Adipose tissue (tissue), 3 donors: ENCODE results near the gene MYG1. TPM values are rescaled to one million over a fixed set of nuclear protein-coding genes. Genes with fewer than 3 reads are reported as not detected.
"Not testable (repeated sequence)": the region's sequence is repeated elsewhere in the genome, so short reads cannot be mapped to it uniquely, and the experiment has no call there.

ENCODE experiments used
- H3K27ac ChIP-seq: one replicate; pipeline ENCODE4 v1.5.1; 2013; ENCODE audit warnings: low read depth, low read length
- WGBS, 3 donors: extraction: QIAGEN DNeasy Blood & Tissue Kit; methylation state at CpG; one replicate each; pipeline ENCODE4 v1.1.7; 2013; 5-methylcytosine and 5-hydroxymethylcytosine counted together
- polyA plus RNA-seq, 3 donors: library from polyadenylated mRNA; stranded (reverse); fragments of 200-250 nt; gene quantifications; one replicate each; pipeline ENCODE4 v1.2.3, GENCODE V29; 2013
- donor health status: healthy with polysubstance abuse.
- donor health status: Bipolar disorder and iron deficiency.
- donor health status: healthy.

The MYG1 gene
- polyA plus RNA-seq, 3 donors, result 56.1 to 77.2 (median 56.9) TPM

DNA sequence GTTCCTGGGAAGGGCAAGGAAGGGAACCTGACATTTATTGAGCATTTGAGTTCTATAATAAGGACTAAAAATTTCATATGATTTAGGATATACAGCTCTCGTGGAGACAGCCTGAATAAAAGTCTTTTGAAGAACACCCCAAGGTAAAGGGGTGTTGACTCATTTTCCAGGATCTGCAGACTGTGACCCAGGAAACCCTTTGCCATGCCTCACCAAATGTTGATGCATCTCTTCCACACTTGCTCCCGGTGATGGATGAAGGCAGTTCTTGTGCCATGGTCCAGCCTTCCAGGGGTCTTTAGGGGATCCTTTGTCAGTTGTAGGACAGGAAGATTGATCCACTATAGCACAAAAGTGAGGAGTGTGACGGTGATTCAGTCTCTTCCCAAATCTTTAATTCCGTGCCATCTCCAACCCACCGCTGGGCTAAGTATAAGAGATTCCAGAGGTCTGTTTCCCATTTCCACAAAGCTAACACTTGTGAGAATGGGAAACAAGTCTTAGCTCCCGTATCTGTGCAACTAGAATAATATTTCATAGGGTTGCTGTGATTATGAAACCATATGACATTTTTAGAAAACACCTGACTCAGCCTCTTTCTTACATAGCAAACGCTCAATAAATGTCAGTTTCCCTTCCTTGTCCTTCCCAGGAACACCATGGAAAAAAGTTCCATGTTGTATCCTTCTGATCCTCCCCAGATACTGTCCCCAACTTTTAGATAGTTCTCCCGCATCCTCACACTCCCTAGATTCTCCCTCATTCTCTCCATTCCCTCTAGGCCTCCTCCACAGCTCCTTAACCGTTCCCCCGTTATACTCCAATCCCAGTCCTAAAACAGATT is 21.1 kb downstream of the MYG1 start:
- 36 to 41% (median 39%) methylated on average over 10 of the region's 10 CpGs for WGBS, 3 donors
- H3K27ac ChIP-seq, result no peak overlapping the region

GRCh38 chr12:53324113-53324778 is 24.8 kb downstream of the MYG1 start:
- 23 to 29% (median 28%) methylated on average over 28 of the region's 28 CpGs for WGBS, 3 donors
- H3K27ac ChIP-seq, result peak overlapping the region; percentile 68

GRCh38 chr12:53324779-53325510 is 25.4 kb downstream of the MYG1 start:
- peak overlapping the region; percentile 68 for H3K27ac ChIP-seq
- 0 to 1% (median 0%) methylated on average over 67 to 69 of the region's 69 CpGs for WGBS, 3 donors

GRCh38 chr12:53325511-53326061 is 26.1 kb downstream of the MYG1 start:
- peak overlapping the region; percentile 68 for H3K27ac ChIP-seq
- WGBS, 3 donors, result 1 to 4% (median 1%) methylated on average over 48 to 50 of the region's 50 CpGs

- WGBS, 3 donors, result 77 to 88% (median 81%) methylated on average over 8 of the region's 8 CpGs
- no peak overlapping the region for H3K27ac ChIP-seq
Observed at GRCh38 chr12:53326460-53327185, 27.1 kb downstream of the MYG1 start.

DNA sequence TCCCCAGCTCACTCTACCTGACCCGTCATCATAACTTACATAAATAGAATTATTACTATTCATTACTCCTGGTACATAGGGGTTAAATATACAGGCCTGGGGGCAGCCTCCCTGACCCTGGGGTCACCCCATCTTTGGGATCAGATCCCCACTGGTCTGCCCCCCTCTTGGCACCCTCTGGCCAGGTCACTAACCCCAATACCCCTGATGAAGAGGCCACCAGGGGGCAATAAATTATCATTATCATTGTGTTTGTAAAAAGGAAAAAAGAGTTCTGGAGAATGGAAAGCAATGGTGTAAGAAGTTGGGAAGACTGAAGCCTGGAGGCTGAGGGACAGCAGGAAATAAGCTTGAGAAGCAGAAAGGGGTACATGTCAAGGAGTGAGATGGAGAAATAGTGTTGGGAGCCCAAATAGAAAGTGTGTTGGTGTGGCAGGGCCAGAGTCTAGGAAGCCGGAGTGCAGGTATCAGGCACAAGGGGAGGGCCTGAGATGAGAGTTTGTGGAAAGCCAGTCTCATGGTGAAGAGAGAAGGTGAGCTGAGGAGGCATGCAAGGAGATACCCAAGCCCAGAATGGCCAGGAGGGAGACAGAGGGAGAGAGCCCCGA is 28.0 kb downstream of the MYG1 start:
- H3K27ac ChIP-seq, result no peak overlapping the region
- 78 to 91% (median 85%) methylated on average over 3 of the region's 3 CpGs for WGBS, 3 donors

DNA sequence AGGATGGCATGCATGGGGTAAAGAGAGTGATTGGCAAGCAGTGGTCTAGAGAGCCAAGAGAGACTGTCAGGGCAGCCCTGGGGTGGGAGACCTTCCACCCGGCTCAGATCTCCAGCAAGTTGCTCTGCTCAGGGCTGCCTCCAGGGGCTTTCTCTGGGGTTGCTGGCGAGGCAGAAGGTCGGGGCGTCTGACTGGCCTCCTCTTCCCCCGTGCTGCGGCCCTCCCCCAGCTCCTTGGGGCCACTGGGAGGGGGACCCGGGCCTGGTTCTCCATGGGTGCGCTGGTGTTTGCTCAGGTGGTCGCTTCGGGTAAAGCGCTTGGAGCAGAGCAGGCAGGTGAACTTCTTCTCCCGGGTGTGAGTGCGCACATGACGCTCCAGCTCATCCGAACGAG is 28.5 kb downstream of the MYG1 start:
- no peak overlapping the region for H3K27ac ChIP-seq
- 32 to 64% (median 58%) methylated on average over 14 to 16 of the region's 16 CpGs for WGBS, 3 donors

DNA sequence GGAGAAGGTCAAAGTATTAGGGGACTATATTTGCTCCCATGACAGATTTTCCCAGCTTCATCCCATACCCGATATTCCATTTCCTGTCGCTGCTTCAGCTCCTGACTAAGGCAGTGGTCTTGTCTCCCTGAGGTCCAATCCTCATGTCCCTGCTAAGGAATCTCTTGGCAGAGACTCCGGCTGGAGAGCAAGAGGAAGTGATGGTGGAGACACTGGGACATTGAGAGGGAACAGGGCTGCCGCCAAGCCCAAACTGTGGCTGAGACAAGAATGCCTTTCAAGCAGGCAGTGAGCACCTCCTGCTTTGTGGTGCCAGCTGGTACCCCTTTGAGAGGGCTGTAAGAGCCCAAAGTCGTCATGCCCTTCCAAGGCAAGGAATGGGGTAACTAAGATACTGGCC is 31.2 kb downstream of the MYG1 start:
- no peak overlapping the region for H3K27ac ChIP-seq
- 65 to 80% (median 78%) methylated on average over 5 of the region's 5 CpGs for WGBS, 3 donors

DNA sequence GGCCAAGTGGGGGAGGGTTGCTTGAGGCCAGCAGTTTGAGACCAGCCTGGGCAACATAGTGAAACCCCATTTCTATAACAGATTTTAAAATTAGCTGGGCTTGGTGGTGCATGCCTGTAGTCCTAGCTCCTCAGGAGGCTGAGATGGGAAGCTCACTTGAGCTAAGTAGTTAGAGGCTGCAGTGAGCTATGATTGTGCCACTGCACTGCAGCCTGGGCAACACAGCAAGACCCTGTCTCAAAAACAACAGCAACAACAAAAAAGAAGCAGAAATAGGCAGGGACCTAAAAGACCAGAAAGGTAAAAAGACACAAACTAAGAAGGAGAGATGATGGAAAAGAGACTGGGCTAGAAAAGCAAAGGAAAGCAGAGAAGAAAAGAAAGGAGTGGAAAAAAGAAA is 32.8 kb downstream of the MYG1 start:
- not testable (repeated sequence) for H3K27ac ChIP-seq

GRCh38 chr12:53332744-53333143 is 33.2 kb downstream of the MYG1 start:
- WGBS, 3 donors, result 52 to 79% (median 59%) methylated on average over 15 of the region's 15 CpGs
- no peak overlapping the region for H3K27ac ChIP-seq

GRCh38 chr12:53333289-53333688 is 33.8 kb downstream of the MYG1 start:
- no peak overlapping the region for H3K27ac ChIP-seq
- 72 to 84% (median 79%) methylated on average over 4 of the region's 4 CpGs for WGBS, 3 donors

DNA sequence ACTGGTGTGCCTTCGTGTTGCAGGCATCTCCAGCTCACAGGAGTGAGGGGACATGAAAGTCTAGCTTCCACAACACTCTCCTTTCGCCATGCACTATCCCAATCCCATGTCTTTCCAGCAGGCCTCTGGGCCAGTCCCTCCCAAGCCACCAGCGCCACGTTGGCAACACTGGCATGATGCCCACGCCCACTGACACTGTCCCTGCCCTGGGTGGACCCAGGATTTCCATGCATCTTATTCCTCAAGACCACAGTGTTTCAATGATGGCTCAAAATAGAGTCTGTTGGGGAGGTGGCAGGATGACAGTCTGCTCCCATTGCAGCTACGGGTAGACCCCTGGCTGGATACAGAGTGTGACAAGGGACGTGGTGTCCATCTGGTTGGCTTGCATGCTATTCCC is 34.4 kb downstream of the MYG1 start:
- no peak overlapping the region for H3K27ac ChIP-seq
- 68 to 76% (median 72%) methylated on average over 7 of the region's 7 CpGs for WGBS, 3 donors

DNA sequence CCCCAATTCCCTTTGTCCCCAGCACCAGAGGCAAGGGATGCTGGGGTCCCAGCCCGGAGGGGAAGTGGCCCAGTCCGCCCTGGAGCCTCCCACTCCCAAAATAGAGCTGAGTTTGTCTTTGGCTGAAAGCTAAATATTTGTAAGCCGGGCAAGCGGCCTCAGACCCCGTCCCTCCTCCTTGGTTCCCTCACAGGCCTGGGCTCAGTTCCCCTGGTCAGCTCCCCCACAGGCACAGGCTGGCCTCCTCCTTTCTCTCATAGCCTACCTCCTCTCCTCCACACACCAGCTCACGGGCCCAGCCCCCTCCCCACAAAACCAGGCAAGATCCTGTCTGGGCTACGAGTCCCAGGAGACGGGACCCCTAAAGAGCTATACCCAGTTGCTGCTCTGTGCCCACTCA is 35.3 kb downstream of the MYG1 start:
- no peak overlapping the region for H3K27ac ChIP-seq
- WGBS, 3 donors, result 73 to 84% (median 75%) methylated on average over 8 of the region's 8 CpGs

GRCh38 chr12:53336181-53336681 is 36.7 kb downstream of the MYG1 start, which contains the start of gene SP7:
Gene SP7, minus strand, starts transcription at chr12:53336354. Its CDS starts 708 bp downstream, at chr12:53335646.
- H3K27ac ChIP-seq, result no peak within 1 kb of the TSS
- WGBS, 3 donors, result 37 to 54% (median 53%) methylated on average over 14 to 15 of the region's 15 CpGs

DNA sequence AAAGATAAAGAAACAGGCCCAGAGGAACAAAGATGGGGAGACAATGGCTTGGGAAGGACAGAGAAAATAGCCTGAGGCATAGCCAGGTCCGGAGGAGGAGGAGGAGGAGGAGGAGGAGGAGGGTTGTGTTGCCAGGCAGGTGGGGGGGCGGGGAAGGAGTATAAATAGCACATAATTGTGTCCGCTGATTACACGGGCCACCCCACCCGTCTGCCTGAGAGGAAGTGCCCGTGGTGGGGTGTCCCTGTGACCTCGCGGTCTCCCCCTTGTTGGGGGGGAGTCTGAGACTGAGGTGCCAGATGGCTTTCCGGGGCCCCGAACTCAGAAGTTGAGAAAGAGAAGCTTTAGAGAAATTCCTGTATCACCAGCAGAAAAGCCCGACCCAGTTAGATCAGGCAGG is 38.5 kb downstream of the MYG1 start:
- no peak overlapping the region for H3K27ac ChIP-seq
- 25 to 32% (median 25%) methylated on average over 11 of the region's 11 CpGs for WGBS, 3 donors

DNA sequence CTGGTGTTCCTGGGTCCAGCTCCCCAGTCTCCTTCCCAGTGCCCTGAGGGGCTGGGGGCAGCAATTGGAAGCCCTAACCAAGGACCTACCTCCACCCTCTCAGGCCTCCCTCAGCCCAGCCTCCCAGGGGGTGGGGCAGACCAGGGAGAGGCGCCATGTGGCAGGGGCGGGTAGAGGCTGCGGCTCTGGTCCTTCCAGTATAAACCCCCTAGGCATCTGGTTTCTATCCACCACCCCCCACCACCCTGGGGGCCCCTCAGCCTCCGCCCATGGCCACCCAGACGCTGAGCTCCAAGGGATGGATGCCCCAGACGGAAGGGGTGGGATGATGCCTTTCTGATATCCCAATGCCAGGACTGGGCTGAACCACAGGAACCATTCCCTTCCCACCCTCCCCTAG is 39.4 kb downstream of the MYG1 start:
- no peak overlapping the region for H3K27ac ChIP-seq
- WGBS, 3 donors, result 46 to 70% (median 64%) methylated on average over 6 of the region's 6 CpGs

DNA sequence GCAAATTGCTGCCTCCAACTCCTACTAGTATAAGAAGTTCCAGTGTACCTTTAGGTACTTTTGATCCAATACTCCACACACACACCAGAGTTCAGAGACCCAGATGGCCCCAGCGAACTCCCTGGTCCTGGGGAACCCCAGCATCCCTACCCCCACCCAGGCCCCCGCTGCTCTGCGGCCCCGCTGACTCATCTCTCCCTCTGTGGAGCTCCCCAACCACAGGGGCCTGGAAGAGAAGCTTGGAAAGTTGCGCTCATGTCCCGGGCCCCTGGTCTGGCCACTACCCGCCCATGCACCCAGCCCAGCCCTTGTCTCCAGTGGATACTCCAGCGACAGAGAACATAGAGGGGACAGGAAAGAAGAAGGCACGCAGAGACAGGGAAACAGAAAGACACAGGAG is 40.9 kb downstream of the MYG1 start:
- WGBS, 3 donors, result 74 to 77% (median 75%) methylated on average over 9 of the region's 9 CpGs
- no peak overlapping the region for H3K27ac ChIP-seq

DNA sequence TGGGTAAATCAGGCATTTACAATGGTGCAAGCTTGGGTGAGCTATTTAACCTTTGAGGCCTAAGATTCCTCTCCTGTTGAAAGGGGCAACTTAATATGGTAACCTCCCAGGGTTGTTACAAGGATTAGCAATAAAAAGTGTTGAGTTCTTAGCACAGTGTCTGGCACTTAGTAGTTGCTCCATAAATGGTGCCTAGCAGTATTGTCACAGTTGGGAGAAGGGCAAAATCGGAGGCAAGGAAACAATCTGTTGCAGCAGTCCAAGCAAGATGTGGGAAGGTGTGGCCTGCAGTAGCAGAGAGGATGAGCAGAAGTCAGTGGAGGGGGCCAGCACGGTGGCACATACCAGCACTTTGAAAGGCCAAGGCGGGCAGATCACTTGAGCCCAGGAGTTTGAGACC is 44.0 kb downstream of the MYG1 start:
- no peak overlapping the region for H3K27ac ChIP-seq
- WGBS, 3 donors, result 62 to 80% (median 65%) methylated on average over 3 of the region's 3 CpGs
